Endothelial cell of umbilical vein (primary cell): ENCODE measurements around the gene AHSP. TPM values are rescaled to one million over a fixed set of nuclear protein-coding genes. Genes with fewer than 3 reads are reported as not detected.

ENCODE experiments used
- BruUV-seq: library from RNA; stranded (reverse); fragments of 400-500 nt; replicated peaks from 2 replicates; lab custom pipeline; 2021; lab: Mats Ljungman, UMichigan
- CTCF ChIA-PET: fragments of 300-600, 350-600 bp; sonication (Branson Sonifier 250); formaldehyde crosslinking; loops from one replicate; lab custom pipeline; 2021; ENCODE audit warnings: antibody characterized with exemption, inconsistent platforms; lab: Charles Lee
- POLR2A ChIA-PET: fragments of 300-600, 350-600 bp; sonication (Branson Sonifier 250); formaldehyde crosslinking; loops from one replicate; lab custom pipeline; 2021; ENCODE audit warnings: antibody characterized with exemption, inconsistent platforms; lab: Charles Lee
- DNase-seq: peaks from one replicate; pipeline ENCODE4 v3.0.0-alpha.2; 2011; ENCODE audit warnings: low read depth, low spot score
- FAIRE-seq: peaks from 2 replicates; lab custom pipeline; 2011; peaks lifted over from hg19 to GRCh38; lab: Jason Lieb, UNC
- H2AFZ ChIP-seq: 2 replicates; pipeline ENCODE4 v1.6.0; 2012; ENCODE audit warnings: low read depth, low read length, control low read depth, inconsistent platforms
- H3K27ac ChIP-seq: 2 replicates; pipeline ENCODE4 v1.5.1; 2011; ENCODE audit warnings: low read depth, mild to moderate bottlenecking, control low read depth, low read length, moderate library complexity; ENCODE audit not compliant: insufficient read depth
- H3K27me3 ChIP-seq, 2 experiments: 2 replicates each; pipeline versions ENCODE4 v1.6.0 to v1.6.1; 2011; ENCODE audit warnings: low read length in 2 of 2, mixed read lengths in 1 of 2; ENCODE audit not compliant: control insufficient read depth in 2 of 2, insufficient read depth in 2 of 2
- H3K36me3 ChIP-seq, 2 experiments: 2 replicates in 1 of 2; 3 replicates in 1 of 2; pipeline ENCODE4 v1.5.1; 2011; ENCODE audit warnings: low read length in 2 of 2, mild to moderate bottlenecking in 1 of 2, moderate library complexity in 1 of 2; ENCODE audit not compliant: control insufficient read depth in 2 of 2, insufficient read depth in 2 of 2; ENCODE audit errors: extremely low read depth in 1 of 2
- H3K4me1 ChIP-seq: 3 replicates; pipeline ENCODE4 v1.5.1; 2011; ENCODE audit warnings: mild to moderate bottlenecking, low read length; ENCODE audit not compliant: control insufficient read depth, insufficient read depth; ENCODE audit errors: extremely low read depth
- H3K4me2 ChIP-seq: 2 replicates; pipeline ENCODE4 v1.6.1; 2011; ENCODE audit warnings: low read length, control low read depth, mixed read lengths; ENCODE audit not compliant: insufficient read depth
- H3K4me3 ChIP-seq, 3 experiments: fragments of 200-600 bp in 1 of 3; sonication (generic), shearing (Covaris generic) in 1 of 3; replicated peaks in 1 of 3; 2 replicates each; pipeline ENCODE4 v1.5.1; 2011 to 2016; ENCODE audit warnings: control low read depth in 3 of 3, low read length in 3 of 3, mild to moderate bottlenecking in 2 of 3, inconsistent platforms in 1 of 3, low read depth in 1 of 3, moderate library complexity in 1 of 3; ENCODE audit not compliant: insufficient read depth in 1 of 3
- H3K79me2 ChIP-seq: 2 replicates; pipeline ENCODE4 v1.6.0; 2012; ENCODE audit warnings: low read length, inconsistent platforms; ENCODE audit not compliant: control insufficient read depth, insufficient read depth
- H3K9ac ChIP-seq: replicated peaks from 2 replicates; pipeline ENCODE3; 2011; ENCODE audit warnings: low read length, control low read depth; ENCODE audit not compliant: insufficient read depth; ENCODE audit errors: extremely low read depth
- H3K9me1 ChIP-seq: replicated peaks from 3 replicates; pipeline ENCODE4 v1.6.0; 2011; ENCODE audit warnings: mild to moderate bottlenecking, low read length; ENCODE audit not compliant: control insufficient read depth, insufficient read depth; ENCODE audit errors: extremely low read depth
- H3K9me3 ChIP-seq: replicated peaks from 2 replicates; pipeline ENCODE4 v1.5.1; 2012; ENCODE audit warnings: low read length, inconsistent platforms; ENCODE audit not compliant: control insufficient read depth, insufficient read depth
- H4K20me1 ChIP-seq: replicated peaks from 2 replicates; pipeline ENCODE3; 2011; ENCODE audit warnings: mild to moderate bottlenecking, low read length; ENCODE audit not compliant: control insufficient read depth, insufficient read depth; ENCODE audit errors: extremely low read depth
- CTCF ChIP-seq, 2 donors: IDR thresholded peaks; 1 replicate in 1 of 2; 2 replicates in 1 of 2; pipeline ENCODE4 v1.5.1; 2011; ENCODE audit warnings: low read length in 2 of 2, mild to moderate bottlenecking in 2 of 2, moderate library complexity in 2 of 2, control low read depth in 1 of 2, inconsistent platforms in 1 of 2, low read depth in 1 of 2; ENCODE audit not compliant: insufficient read depth in 1 of 2; ENCODE audit errors: extremely low read depth in 1 of 2
- EZH2 ChIP-seq: IDR thresholded peaks from 2 replicates; pipeline ENCODE4 v1.6.1; 2012; ENCODE audit warnings: borderline replicate concordance, low read depth, mild to moderate bottlenecking, moderate library complexity, low read length, inconsistent platforms; ENCODE audit not compliant: severe bottlenecking
- FOS ChIP-seq: IDR thresholded peaks from 2 replicates; pipeline ENCODE4 v1.6.1; 2011; ENCODE audit warnings: mild to moderate bottlenecking, low read length, moderate library complexity, borderline replicate concordance; ENCODE audit not compliant: insufficient read depth
- GATA2 ChIP-seq: IDR thresholded peaks from 2 replicates; pipeline ENCODE4 v1.7.0; 2011; ENCODE audit warnings: low read depth, mild to moderate bottlenecking, moderate library complexity, mixed read lengths, low read length; ENCODE audit not compliant: insufficient read length, insufficient read depth
- JUN ChIP-seq: IDR thresholded peaks from 2 replicates; pipeline ENCODE4 v1.6.1; 2011; ENCODE audit warnings: borderline replicate concordance, low read depth; ENCODE audit not compliant: insufficient read length, insufficient read depth
- MYC ChIP-seq: IDR thresholded peaks from one replicate; pipeline ENCODE4 v1.6.1; 2011; ENCODE audit warnings: mild to moderate bottlenecking, low read depth, low read length
- POLR2A ChIP-seq: IDR thresholded peaks from 2 replicates; pipeline ENCODE4 v1.6.1; 2012; ENCODE audit warnings: low read depth, mild to moderate bottlenecking, control low read depth, low read length
- POLR2AphosphoS5 ChIP-seq: IDR thresholded peaks from 2 replicates; pipeline ENCODE4 v1.6.1; 2012; ENCODE audit warnings: low read depth, mild to moderate bottlenecking, control low read depth, low read length, moderate library complexity; ENCODE audit not compliant: insufficient read depth
- dilution Hi-C: fragments of 300-500 bp; cut with MboI; formaldehyde crosslinking; loops from one replicate; pipeline ENCODE4 v1.15.0; 2019; ENCODE audit warnings: low sequenced_read_pairs; ENCODE audit not compliant: extremely low pct_ligation_motif_present
- intact Hi-C: fragments of 100-400 bp; cut with micrococcal nuclease; formaldehyde crosslinking; loops from one replicate; pipeline ENCODE4 v1.10.0; 2022
- polyA plus RNA-seq, 4 experiments: library from polyadenylated mRNA; depleted of rRNA in 3 of 4; stranded (reverse) in 3 of 4; unstranded in 1 of 4; fragments of >200 nt; gene quantifications; 2 replicates each; pipeline versions ENCODE4 v1.2.1 to v1.2.3, GENCODE V29; 2011 to 2012; ENCODE audit warnings: missing spikeins in 1 of 4
- total RNA-seq: library from RNA; stranded (reverse); gene quantifications from 2 replicates; pipeline ENCODE4 v1.2.3, GENCODE V29; 2021
- TF ChIP-seq, protein P1 (sequence below): IDR thresholded peaks from 2 replicates; pipeline ENCODE4 v1.6.1; 2011; ENCODE audit not compliant: insufficient read depth, insufficient read length

The AHSP gene
- total and polyA plus RNA-seq, 2 donors (not counting 3 experiments of a cell fraction or from before 2014, with no cell fraction given) = not detected

GRCh38 chr16:31525113-31525512 is 2.6 kb upstream of the AHSP start:
- Histone ChIP-seq H3K4me1 (no peaks in the 10 kb centered on the region), H3K4me2 (no peak overlapping the region), H4K20me1 (no peaks in the 10 kb centered on the region), H2AFZ (no peak overlapping the region), H3K4me3 (no peak overlapping the region), H3K9me1 (no peaks in the 10 kb centered on the region), H3K27ac (no peak overlapping the region), H3K9ac (no peak overlapping the region), H3K27me3 (peaks cover 20 to 25% of the 10 kb centered on the region in 2 experiments), H3K79me2 (no peaks in the 10 kb centered on the region), H3K9me3 (no peaks in the 10 kb centered on the region), H3K36me3 (no peaks in the 10 kb centered on the region)
- ChIA-PET CTCF (no interaction called here), POLR2A (no interaction called here)
- intact Hi-C loops = no loop called here
- TF ChIP-seq GATA2 = no peak
- TF ChIP-seq, protein P1, sequence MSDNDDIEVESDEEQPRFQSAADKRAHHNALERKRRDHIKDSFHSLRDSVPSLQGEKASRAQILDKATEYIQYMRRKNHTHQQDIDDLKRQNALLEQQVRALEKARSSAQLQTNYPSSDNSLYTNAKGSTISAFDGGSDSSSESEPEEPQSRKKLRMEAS = no peak
- no peak for TF ChIP-seq POLR2A
- no peak for TF ChIP-seq MYC
- no peak for TF ChIP-seq EZH2
- no peak for TF ChIP-seq POLR2AphosphoS5
- no peak for TF ChIP-seq FOS
- no peak for TF ChIP-seq JUN
- no peak for TF ChIP-seq CTCF (IDR thresholded peaks at IDR 0.05; ENCODE audit: extremely low read depth in 1 of 2, insufficient read depth in 1 of 2, low read depth in 1 of 2, low read length in 2 of 2)
- no TSS peak for BruUV-seq
- FAIRE-seq (no peak), DNase-seq (no peak)
- dilution Hi-C loops = no loop called here
